GM12878 (cell line): Measurements from ENCODE around the gene ETDA. TPM values are rescaled to one million over a fixed set of nuclear protein-coding genes. Genes with fewer than 3 reads are reported as not detected.
A peak's percentile ranks its signal among the peaks of the same experiment; 100 is the strongest.

Experiments used
- ATAC-seq: fragments of 200-7000 bp; cut with Tn5 transposase; 3 replicates; pipeline ENCODE4 v1.9.1; 2020; ENCODE audit warnings: mild to moderate bottlenecking, moderate library complexity
- BruUV-seq: library from RNA; stranded (reverse); fragments of 400-500 nt; replicated peaks from 2 replicates; lab custom pipeline; 2021; lab: Mats Ljungman, UMichigan
- CTCF ChIA-PET: fragments of 300-600 bp; sonication (Branson Sonifier 250); formaldehyde crosslinking; extraction: SDS; loops from one replicate; lab custom pipeline; 2021; ENCODE audit warnings: inconsistent platforms; lab: Yijun Ruan, JAX
- POLR2A ChIA-PET: fragments of 350-600 bp; formaldehyde crosslinking; extraction: SDS; loops from one replicate; lab custom pipeline; 2021; ENCODE audit warnings: inconsistent platforms; lab: Charles Lee
- RAD21 ChIA-PET: fragments of 300-600 bp; sonication (Branson Sonifier 250); formaldehyde crosslinking; loops from one replicate; lab custom pipeline; 2023; ENCODE audit warnings: antibody characterized with exemption; ENCODE audit not compliant: unreplicated experiment; lab: Charles Lee
- SMC1A ChIA-PET: fragments of 300-600 bp; sonication (Branson Sonifier 250); formaldehyde crosslinking; loops from one replicate; lab custom pipeline; 2023; ENCODE audit not compliant: unreplicated experiment, uncharacterized antibody; lab: Charles Lee
- DNase-seq: peaks from one replicate; pipeline ENCODE4 v3.0.0-alpha.2; 2011; ENCODE audit warnings: low read depth, low spot score
- FAIRE-seq: peaks from 3 replicates; lab custom pipeline; 2011; peaks lifted over from hg19 to GRCh38; lab: Jason Lieb, UNC
- H2AFZ ChIP-seq: 2 replicates; pipeline ENCODE4 v1.6.0; 2011; ENCODE audit warnings: low read depth, low read length, control low read depth; ENCODE audit not compliant: control insufficient read depth
- H3K27ac ChIP-seq: 2 replicates; pipeline ENCODE4 v1.5.1; 2011; ENCODE audit warnings: control low read depth; ENCODE audit not compliant: control insufficient read depth, insufficient read depth
- H3K27me3 ChIP-seq, 2 experiments: replicated peaks in 1 of 2; 2 replicates each; pipeline versions ENCODE4 v1.6.0 to v1.6.1; 2011; ENCODE audit warnings: low read length in 1 of 2; ENCODE audit not compliant: control insufficient read depth in 2 of 2, insufficient read depth in 2 of 2
- H3K36me3 ChIP-seq, 2 experiments: 2 replicates each; pipeline ENCODE4 v1.5.1; 2011; ENCODE audit warnings: low read length in 1 of 2; ENCODE audit not compliant: control insufficient read depth in 2 of 2, insufficient read depth in 2 of 2
- H3K4me1 ChIP-seq: 2 replicates; pipeline ENCODE4 v1.6.1; 2011; ENCODE audit warnings: mild to moderate bottlenecking, low read length, moderate library complexity, mixed read lengths; ENCODE audit not compliant: control insufficient read depth, insufficient read depth
- H3K4me2 ChIP-seq: 2 replicates; pipeline ENCODE4 v1.6.0; 2011; ENCODE audit warnings: control low read depth; ENCODE audit not compliant: control insufficient read depth, insufficient read depth
- H3K4me3 ChIP-seq: fragments of 200-600 bp; sonication (generic); 2 replicates; pipeline ENCODE4 v1.5.1; 2016
- H3K79me2 ChIP-seq: 2 replicates; pipeline ENCODE4 v1.6.0; 2011; ENCODE audit warnings: low read length; ENCODE audit not compliant: control insufficient read depth, insufficient read depth
- H3K9ac ChIP-seq: 2 replicates; pipeline ENCODE4 v1.8.0; 2011; ENCODE audit warnings: low read length, control low read depth, mixed read lengths; ENCODE audit not compliant: control insufficient read depth, insufficient read depth
- H3K9me3 ChIP-seq: replicated peaks from 3 replicates; pipeline ENCODE4 v1.5.1; 2011; ENCODE audit warnings: mild to moderate bottlenecking, low read length; ENCODE audit not compliant: control insufficient read depth, insufficient read depth
- H4K20me1 ChIP-seq: 2 replicates; pipeline ENCODE4 v1.6.0; 2011; ENCODE audit not compliant: control insufficient read depth, insufficient read depth
- CBX5 ChIP-seq: sonication (generic); IDR thresholded peaks from 2 replicates; pipeline ENCODE4 v1.6.1; 2016; ENCODE audit warnings: low read depth, moderate library complexity, mild to moderate bottlenecking, inconsistent platforms
- CHD1 ChIP-seq: IDR thresholded peaks from 2 replicates; pipeline ENCODE4 v1.6.1; 2012; ENCODE audit warnings: low read depth, low read length, improper control_type of control experiment
- E4F1 ChIP-seq: fragments of 450-650 bp; IDR thresholded peaks from 2 replicates; pipeline ENCODE4 v1.6.1; 2018; ENCODE audit warnings: borderline replicate concordance, mild to moderate bottlenecking; ENCODE audit not compliant: partially characterized antibody
- SUPT20H ChIP-seq: IDR thresholded peaks from 2 replicates; pipeline ENCODE4 v1.6.1; 2011; ENCODE audit warnings: low read depth, mild to moderate bottlenecking, low read length, moderate library complexity, borderline replicate concordance; ENCODE audit not compliant: control insufficient read depth
- WGBS: methylation state at CpG from one replicate; pipeline ENCODE4 v1.1.6; 2016; ENCODE audit warnings: low lambda C conversion rate; ENCODE audit not compliant: insufficient replicate concordance, insufficient coverage; ENCODE audit errors: missing lambda C conversion rate; 5-methylcytosine and 5-hydroxymethylcytosine counted together
- in situ Hi-C: fragments of 300-500 bp; cut with MboI; formaldehyde crosslinking; loops from 9 replicates; pipeline ENCODE4 v1.14.3; 2018; ENCODE audit warnings: mixed read lengths
- intact Hi-C: fragments of 100-400 bp; cut with micrococcal nuclease; formaldehyde crosslinking; loops from one replicate; pipeline ENCODE4 v1.14.2; 2022; ENCODE audit not compliant: unreplicated experiment
- polyA plus RNA-seq, 11 experiments: library from polyadenylated mRNA; depleted of rRNA in 4 of 11; unstranded in 6 of 11; stranded (reverse) in 5 of 11; fragments of >200 nt; fragmentation: Nextera tagmentation in 4 of 11; fragmentation: Illumina TruSeq in 1 of 11; extraction: Ambion mirVana in 4 of 11; extraction: Trizol in 1 of 11; gene quantifications; 1 replicate in 1 of 11; 2 replicates in 10 of 11; pipeline versions ENCODE4 v1.2.1 to v1.2.3, GENCODE V29; 2011 to 2016; ENCODE audit warnings: inconsistent platforms in 2 of 11, missing spikeins in 2 of 11, low read depth in 1 of 11
- total RNA-seq, 4 experiments: library from RNA; depleted of rRNA in 3 of 4; stranded (reverse); fragments of >200 nt in 3 of 4; fragmentation: Illumina TruSeq in 1 of 4; extraction: Trizol in 1 of 4; gene quantifications; 2 replicates each; pipeline versions ENCODE4 v1.2.1 to v1.2.3, GENCODE V29; 2013 to 2021
- TF ChIP-seq, protein P1 (sequence below): fragments of 450-650 bp; IDR thresholded peaks from 2 replicates; pipeline ENCODE4 v1.6.1; 2018; ENCODE audit warnings: mild to moderate bottlenecking, low read depth, moderate library complexity; ENCODE audit not compliant: partially characterized antibody

Gene ETDA
- total and polyA plus RNA-seq, 10 of the 15 experiments (the other 5 are each of a cell fraction or from before 2014, with no cell fraction given): not detected

DNA sequence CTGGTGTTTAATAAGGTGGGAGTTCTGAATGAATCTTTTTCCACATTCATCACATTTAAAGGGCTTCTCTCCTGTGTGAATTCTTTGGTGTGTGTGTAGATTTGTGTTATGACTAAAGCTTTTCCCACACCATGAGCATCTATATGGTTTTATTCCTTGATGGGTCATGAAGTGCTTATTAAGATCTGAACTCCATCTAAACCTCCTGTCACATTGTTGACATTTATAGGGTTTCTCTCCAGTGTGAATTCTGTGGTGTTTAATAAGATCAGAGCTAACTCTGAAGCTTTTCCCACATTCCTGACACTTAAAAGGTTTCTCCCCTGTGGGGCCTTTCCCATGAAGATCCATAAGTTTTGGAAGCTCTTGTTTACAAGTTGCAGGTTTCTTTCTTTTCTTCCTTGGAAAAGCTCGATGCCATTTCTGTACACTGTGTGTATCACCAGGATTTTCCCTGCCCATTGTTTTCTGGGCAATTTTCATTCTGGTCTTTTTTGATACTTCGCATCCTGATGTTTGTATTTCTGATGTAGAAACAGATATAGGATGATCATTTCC is 35.5 kb downstream of the ETDA start:
- ChIA-PET CTCF (interaction anchor here (1.1 to 2.0 kb wide), 2 partner anchors 8 to 55 kb away, joined by 4 to 5 read pairs; no protein-coding TSS in a partner anchor), POLR2A (no interaction called here), RAD21 (no interaction called here), SMC1A (no interaction called here)
- no peak for ATAC-seq
- intact Hi-C loops: no loop called here
- no peaks in the 10 kb centered on the region for H4K20me1 ChIP-seq
- WGBS: 70% methylated on average over 2 of the region's 2 CpGs
- no peak for DNase-seq
- BruUV-seq: no TSS peak
- TF ChIP-seq, protein P1, sequence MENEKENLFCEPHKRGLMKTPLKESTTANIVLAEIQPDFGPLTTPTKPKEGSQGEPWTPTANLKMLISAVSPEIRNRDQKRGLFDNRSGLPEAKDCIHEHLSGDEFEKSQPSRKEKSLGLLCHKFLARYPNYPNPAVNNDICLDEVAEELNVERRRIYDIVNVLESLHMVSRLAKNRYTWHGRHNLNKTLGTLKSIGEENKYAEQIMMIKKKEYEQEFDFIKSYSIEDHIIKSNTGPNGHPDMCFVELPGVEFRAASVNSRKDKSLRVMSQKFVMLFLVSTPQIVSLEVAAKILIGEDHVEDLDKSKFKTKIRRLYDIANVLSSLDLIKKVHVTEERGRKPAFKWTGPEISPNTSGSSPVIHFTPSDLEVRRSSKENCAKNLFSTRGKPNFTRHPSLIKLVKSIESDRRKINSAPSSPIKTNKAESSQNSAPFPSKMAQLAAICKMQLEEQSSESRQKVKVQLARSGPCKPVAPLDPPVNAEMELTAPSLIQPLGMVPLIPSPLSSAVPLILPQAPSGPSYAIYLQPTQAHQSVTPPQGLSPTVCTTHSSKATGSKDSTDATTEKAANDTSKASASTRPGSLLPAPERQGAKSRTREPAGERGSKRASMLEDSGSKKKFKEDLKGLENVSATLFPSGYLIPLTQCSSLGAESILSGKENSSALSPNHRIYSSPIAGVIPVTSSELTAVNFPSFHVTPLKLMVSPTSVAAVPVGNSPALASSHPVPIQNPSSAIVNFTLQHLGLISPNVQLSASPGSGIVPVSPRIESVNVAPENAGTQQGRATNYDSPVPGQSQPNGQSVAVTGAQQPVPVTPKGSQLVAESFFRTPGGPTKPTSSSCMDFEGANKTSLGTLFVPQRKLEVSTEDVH: no peak
- TF ChIP-seq SUPT20H (no peak), E4F1 (no peak), CHD1 (no peak), CBX5 (0 out of 2 replicates have a peak, but pooled peaks have one; percentile 49)
- H3K4me2 ChIP-seq: no peak overlapping the region
- H3K27me3 ChIP-seq: no peaks in the 10 kb centered on the region
- no peaks in the 10 kb centered on the region; a peak in 1 of 4 replicates for H3K36me3 ChIP-seq
- FAIRE-seq: no peak
- H3K79me2 ChIP-seq: no peaks in the 10 kb centered on the region
- H3K4me1 ChIP-seq: no peaks in the 10 kb centered on the region
- no peak overlapping the region for H3K4me3 ChIP-seq
- H3K9ac ChIP-seq: no peak overlapping the region
- in situ Hi-C loops: no loop called here
- no peak overlapping the region for H3K27ac ChIP-seq
- no peak overlapping the region for H2AFZ ChIP-seq
- peaks cover 12% of the 10 kb centered on the region for H3K9me3 ChIP-seq
